Smooth muscle cell (in vitro differentiated cells): ENCODE results near the gene DAPK3. TPM values are rescaled to one million over a fixed set of nuclear protein-coding genes. Genes with fewer than 3 reads are reported as not detected.
"Not testable (repeated sequence)": the region's sequence is repeated elsewhere in the genome, so short reads cannot be mapped to it uniquely, and the experiment has no call there.

Source experiments
- DNase-seq: peaks from one replicate; lab custom pipeline; 2025; ENCODE audit not compliant: unreplicated experiment; lab: John Stamatoyannopoulos, UW
- H2AFZ ChIP-seq: fragments of 200-600 bp; sonication (generic); 2 replicates; pipeline ENCODE4 v1.6.0; 2016; ENCODE audit warnings: antibody characterized with exemption, low read depth, mild to moderate bottlenecking
- H3F3A ChIP-seq: fragments of 200-600 bp; sonication (generic); 2 replicates; pipeline ENCODE4 v1.6.0; 2017; ENCODE audit warnings: antibody characterized with exemption, low read depth
- H3K27ac ChIP-seq: fragments of 200-600 bp; sonication (generic); 2 replicates; pipeline ENCODE4 v1.5.1; 2016; ENCODE audit warnings: low read depth, mild to moderate bottlenecking
- H3K27me3 ChIP-seq: fragments of 200-600 bp; sonication (generic); 2 replicates; pipeline ENCODE4 v1.6.1; 2016; ENCODE audit warnings: low read depth, mild to moderate bottlenecking
- H3K36me3 ChIP-seq: fragments of 200-600 bp; sonication (generic); 2 replicates; pipeline ENCODE4 v1.5.1; 2016; ENCODE audit warnings: low read depth
- H3K4me1 ChIP-seq: fragments of 200-600 bp; sonication (generic); 2 replicates; pipeline ENCODE4 v1.5.1; 2016; ENCODE audit warnings: low read depth
- H3K4me2 ChIP-seq: fragments of 200-600 bp; sonication (generic); 2 replicates; pipeline ENCODE4 v1.6.0; 2016; ENCODE audit warnings: mild to moderate bottlenecking
- H3K4me3 ChIP-seq: fragments of 200-600 bp; sonication (generic); 2 replicates; pipeline ENCODE4 v1.5.1; 2016; ENCODE audit warnings: mild to moderate bottlenecking
- H3K79me2 ChIP-seq: fragments of 200-600 bp; sonication (generic); 2 replicates; pipeline ENCODE4 v1.6.0; 2016; ENCODE audit warnings: low read depth, mild to moderate bottlenecking
- H3K9ac ChIP-seq: fragments of 200-600 bp; sonication (generic); 2 replicates; pipeline ENCODE4 v1.6.0; 2016; ENCODE audit warnings: low read depth
- H3K9me3 ChIP-seq: fragments of 200-600 bp; sonication (generic); replicated peaks from 2 replicates; pipeline ENCODE4 v1.5.1; 2016; ENCODE audit warnings: low read depth
- H4K20me1 ChIP-seq: fragments of 200-600 bp; sonication (generic); 2 replicates; pipeline ENCODE4 v1.6.0; 2016; ENCODE audit warnings: low read depth
- WGBS: methylation state at CpG from one replicate; pipeline ENCODE4 v1.1.7; 2016; ENCODE audit warnings: low lambda C conversion rate; 5-methylcytosine and 5-hydroxymethylcytosine counted together
- polyA plus RNA-seq: library from polyadenylated mRNA; unstranded; fragments of >200 nt; fragmentation: Nextera tagmentation; extraction: Ambion mirVana; gene quantifications from 2 replicates; pipeline ENCODE4 v1.2.1, GENCODE V29; 2016
- total RNA-seq: library from RNA; depleted of rRNA; stranded (reverse); fragments of >200 nt; gene quantifications from 2 replicates; pipeline ENCODE4 v1.2.3, GENCODE V29; 2014
- TF ChIP-seq, protein P1 (sequence below): fragments of 200-600 bp; sonication (generic); IDR thresholded peaks from 2 replicates; pipeline ENCODE4 v1.5.1; 2017; ENCODE audit warnings: borderline replicate concordance, mild to moderate bottlenecking, antibody characterized with exemption; ENCODE audit not compliant: insufficient read depth, poor library complexity, severe bottlenecking

DAPK3 gene
- total and polyA plus RNA-seq, 2 experiments from 2014 or later = 82.9 to 113 TPM

- H2AFZ ChIP-seq, DNase-seq, H3K36me3 ChIP-seq, H4K20me1 ChIP-seq, H3K79me2 ChIP-seq, H3K27me3 ChIP-seq, H3K4me1 ChIP-seq, H3K9ac ChIP-seq, H3K27ac ChIP-seq, H3F3A ChIP-seq, H3K4me3 ChIP-seq, H3K4me2 ChIP-seq, H3K9me3 ChIP-seq: not testable (repeated sequence)
- 88% methylated on average over 29 of the region's 29 CpGs for WGBS
These were observed 27.9 kb upstream of the DAPK3 start for GRCh38 chr19:3998667-3999412.

DNA sequence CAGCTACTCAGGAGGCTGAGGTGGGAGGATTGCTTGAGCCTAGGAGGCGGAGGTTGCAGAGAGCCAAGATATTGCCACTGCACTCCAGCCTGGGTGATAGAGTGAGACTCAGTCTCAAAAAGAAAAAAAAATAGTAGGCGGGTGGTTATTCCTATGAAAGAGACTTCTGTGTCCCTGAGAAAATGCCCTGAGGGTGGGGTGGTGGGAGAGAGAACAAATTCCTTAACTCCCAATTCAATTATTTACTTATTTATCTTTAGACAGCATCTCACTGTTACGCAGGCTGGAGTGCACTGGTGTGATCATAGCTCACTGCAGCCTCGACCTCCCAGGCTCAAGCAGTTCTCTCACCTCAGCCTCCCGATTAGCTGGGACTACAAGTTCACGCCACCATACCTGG is 24.7 kb upstream of the DAPK3 start:
- Histone ChIP-seq H3K4me2 (no peak overlapping the region), H3K9me3 (no peaks in the 10 kb centered on the region), H3K79me2 (no peaks in the 10 kb centered on the region), H2AFZ (no peak overlapping the region), H3K9ac (no peak overlapping the region), H3K4me1 (no peaks in the 10 kb centered on the region), H3K27me3 (no peaks in the 10 kb centered on the region), H3K36me3 (no peaks in the 10 kb centered on the region), H3K4me3 (no peak overlapping the region), H3K27ac (no peak overlapping the region), H3F3A (no peaks in the 10 kb centered on the region), H4K20me1 (no peaks in the 10 kb centered on the region)
- TF ChIP-seq, protein P1, sequence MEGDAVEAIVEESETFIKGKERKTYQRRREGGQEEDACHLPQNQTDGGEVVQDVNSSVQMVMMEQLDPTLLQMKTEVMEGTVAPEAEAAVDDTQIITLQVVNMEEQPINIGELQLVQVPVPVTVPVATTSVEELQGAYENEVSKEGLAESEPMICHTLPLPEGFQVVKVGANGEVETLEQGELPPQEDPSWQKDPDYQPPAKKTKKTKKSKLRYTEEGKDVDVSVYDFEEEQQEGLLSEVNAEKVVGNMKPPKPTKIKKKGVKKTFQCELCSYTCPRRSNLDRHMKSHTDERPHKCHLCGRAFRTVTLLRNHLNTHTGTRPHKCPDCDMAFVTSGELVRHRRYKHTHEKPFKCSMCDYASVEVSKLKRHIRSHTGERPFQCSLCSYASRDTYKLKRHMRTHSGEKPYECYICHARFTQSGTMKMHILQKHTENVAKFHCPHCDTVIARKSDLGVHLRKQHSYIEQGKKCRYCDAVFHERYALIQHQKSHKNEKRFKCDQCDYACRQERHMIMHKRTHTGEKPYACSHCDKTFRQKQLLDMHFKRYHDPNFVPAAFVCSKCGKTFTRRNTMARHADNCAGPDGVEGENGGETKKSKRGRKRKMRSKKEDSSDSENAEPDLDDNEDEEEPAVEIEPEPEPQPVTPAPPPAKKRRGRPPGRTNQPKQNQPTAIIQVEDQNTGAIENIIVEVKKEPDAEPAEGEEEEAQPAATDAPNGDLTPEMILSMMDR = no peak
- DNase-seq = no peak
- WGBS = 86% methylated on average over 6 of the region's 6 CpGs

GRCh38 chr19:3990815-3991117 is 19.9 kb upstream of the DAPK3 start:
- Histone ChIP-seq H3K4me1 (peaks cover 10% of the 10 kb centered on the region), H3K9ac (no peak overlapping the region), H4K20me1 (no peaks in the 10 kb centered on the region), H3F3A (peaks cover 5% of the 10 kb centered on the region), H3K79me2 (no peaks in the 10 kb centered on the region), H3K27ac (no peak overlapping the region), H3K9me3 (no peaks in the 10 kb centered on the region), H2AFZ (peak overlapping the region; percentile 3), H3K36me3 (no peaks in the 10 kb centered on the region), H3K4me2 (no peak overlapping the region), H3K27me3 (no peaks in the 10 kb centered on the region), H3K4me3 (no peak overlapping the region)
- 81% methylated on average over 3 of the region's 3 CpGs for WGBS
- TF ChIP-seq, protein P1 = no peak
- DNase-seq = no peak

DNA sequence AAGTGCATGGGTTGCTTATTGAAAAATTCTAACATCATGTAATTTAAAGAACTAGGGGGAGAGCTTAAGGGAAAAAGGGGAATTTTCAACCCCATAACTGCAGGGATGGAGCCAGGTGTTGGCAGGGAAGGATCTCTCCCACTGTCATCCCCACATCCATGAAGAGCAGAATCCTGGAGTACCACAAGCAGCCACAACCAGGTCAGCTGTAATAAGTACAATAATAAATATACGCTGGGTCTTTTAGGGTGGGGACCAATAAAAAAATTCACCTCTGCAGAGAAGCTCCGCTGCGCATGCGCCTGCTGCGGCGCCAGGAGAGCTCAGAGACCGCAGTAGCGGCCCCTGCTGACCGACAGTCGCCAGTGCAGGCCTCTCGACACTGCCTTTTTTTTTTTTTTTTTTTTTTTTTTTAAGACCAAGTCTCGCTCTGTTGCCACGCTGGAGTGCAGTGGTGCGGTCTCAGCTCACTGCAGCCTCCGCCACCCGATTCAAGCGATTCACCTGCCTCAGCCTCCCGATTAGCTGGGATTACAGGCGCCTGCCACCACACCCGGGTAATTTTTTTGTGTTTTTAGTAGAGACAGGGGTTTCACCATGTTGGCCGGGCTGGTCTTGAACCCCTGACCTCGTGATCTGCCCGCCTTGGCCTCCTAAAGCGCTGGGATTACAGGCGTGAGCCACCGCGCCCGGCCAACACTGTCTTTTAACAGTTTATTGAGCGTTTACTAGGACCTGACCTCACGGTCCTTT is 16.9 kb upstream of the DAPK3 start:
- DNase-seq = peak; percentile 39
- Histone ChIP-seq H3F3A (peaks cover 16% of the 10 kb centered on the region), H3K27ac (no peak overlapping the region), H3K4me1 (peaks cover 28% of the 10 kb centered on the region), H3K79me2 (peaks cover 25% of the 10 kb centered on the region), H4K20me1 (peaks cover 24% of the 10 kb centered on the region), H3K9me3 (no peaks in the 10 kb centered on the region), H3K27me3 (no peaks in the 10 kb centered on the region), H3K9ac (no peak overlapping the region), H3K4me2 (peak overlapping the region; percentile 99), H2AFZ (peak overlapping the region; percentile 66), H3K4me3 (peak overlapping the region; percentile 100), H3K36me3 (no peaks in the 10 kb centered on the region)
- TF ChIP-seq, protein P1 = peak; percentile 68
- 12% methylated on average over 29 of the region's 30 CpGs for WGBS
